ENCODE data around the gene PCBD2. TPM values are rescaled to one million over a fixed set of nuclear protein-coding genes. Genes with fewer than 3 reads are reported as not detected.
"Not testable (repeated sequence)": the region's sequence is repeated elsewhere in the genome, so short reads cannot be mapped to it uniquely, and the experiment has no call there.

Gene PCBD2
- total and polyA plus RNA-seq, 2 of the 8 experiments (the other 6 are each of a cell fraction or from before 2014, with no cell fraction given) = 4.8 to 10.3 TPM

- TF ChIP-seq EP300 (IDR thresholded peaks at IDR 0.05; ENCODE audit: borderline replicate concordance in 1 of 2, low read depth in 2 of 2, low read length in 2 of 2) = no peak; a peak in 1 of 3 replicates
- TF ChIP-seq POLR2A (IDR thresholded peaks at IDR 0.05; ENCODE audit: control extremely low read depth in 1 of 2, low read depth in 2 of 2, low read length in 2 of 2) = peak; percentile 75 to 76
- TF ChIP-seq SIN3A (conservative IDR thresholded peaks at IDR 0.05 in 1 of 2, IDR thresholded peaks at IDR 0.05 in 1 of 2; ENCODE audit: low read depth in 1 of 2, low read length in 2 of 2) = peak in 1 of 2 experiments; percentile 82; a peak in 2 of 4 replicates
- 0 out of 2 replicates have a peak, but pooled peaks have one; percentile 34 for TF ChIP-seq JUND (IDR thresholded peaks at IDR 0.05; ENCODE audit: low read length)
- TF ChIP-seq TAF7 (optimal IDR thresholded peaks at IDR 0.05; ENCODE audit: borderline replicate concordance, low read depth, low read length) = peak; percentile 75
- TF ChIP-seq GABPA (IDR thresholded peaks at IDR 0.05; ENCODE audit: borderline replicate concordance, insufficient read depth, low read length) = peak; percentile 63; the same call in 1 of the 2 replicates
These were observed at the start of gene PCBD2 (continued) for GRCh38 chr5:134904610-134905245.

GRCh38 chr5:134856465-134856864 is 48.5 kb upstream of the PCBD2 start:
- H3K23me2 ChIP-seq (ENCODE audit: low read depth, low read length); H3K18ac ChIP-seq (ENCODE audit: extremely low read depth, low read length); H3K4me1 ChIP-seq (replicated peaks in 1 of 4; ENCODE audit: control insufficient read depth in 3 of 4, insufficient read depth in 4 of 4, low read length in 3 of 4); H2BK5ac ChIP-seq (ENCODE audit: low read depth, low read length); H3K27me3 ChIP-seq (replicated peaks in 1 of 4; ENCODE audit: control insufficient read depth in 3 of 4, extremely low read depth in 1 of 4, insufficient read depth in 3 of 4, low read length in 3 of 4); H2AFZ ChIP-seq (ENCODE audit: low read length); H2BK12ac ChIP-seq (ENCODE audit: low read depth, low read length); H3K79me1 ChIP-seq (ENCODE audit: low read depth, low read length); H3K4me3 ChIP-seq (ENCODE audit: extremely low read depth in 1 of 4, insufficient read depth in 2 of 4, low read depth in 3 of 4, low read length in 4 of 4); H3K79me2 ChIP-seq (ENCODE audit: control insufficient read depth in 1 of 2, insufficient read depth in 2 of 2, low read length in 2 of 2); H3K4ac ChIP-seq (replicated peaks; ENCODE audit: insufficient read length, low read depth, low read length); H2BK20ac ChIP-seq (ENCODE audit: low read length); H3K23ac ChIP-seq (ENCODE audit: insufficient read length); H4K8ac ChIP-seq (ENCODE audit: extremely low read depth, insufficient read depth, low read length); FAIRE-seq; H4K20me1 ChIP-seq (replicated peaks in 1 of 2; ENCODE audit: control insufficient read depth in 1 of 2, insufficient read depth in 2 of 2, low read length in 2 of 2); H4K5ac ChIP-seq (ENCODE audit: insufficient read length, low read depth, low read length); H4K91ac ChIP-seq (replicated peaks; ENCODE audit: insufficient read length, low read length); H2AK5ac ChIP-seq (ENCODE audit: low read depth, low read length); H3K27ac ChIP-seq (ENCODE audit: low read depth, low read length); H2BK120ac ChIP-seq (replicated peaks; ENCODE audit: low read depth, low read length); CTCF ChIA-PET (ENCODE audit: partially characterized antibody); H2BK15ac ChIP-seq (ENCODE audit: low read length); H3K14ac ChIP-seq (ENCODE audit: insufficient read length); H3K9me3 ChIP-seq (ENCODE audit: insufficient read depth in 2 of 2, low read depth in 1 of 2, low read length in 1 of 2); DNase-seq (ENCODE audit: low read depth in 1 of 2, low spot score in 2 of 2); H3K9ac ChIP-seq (replicated peaks in 1 of 4; ENCODE audit: extremely low read depth in 1 of 4, low read depth in 3 of 4, low read length in 3 of 4); H3K4me2 ChIP-seq (ENCODE audit: insufficient read depth in 1 of 2, low read depth in 2 of 2, low read length in 2 of 2); H3K56ac ChIP-seq (replicated peaks; ENCODE audit: insufficient read length, low read depth, low read length): not testable (repeated sequence)
- WGBS, 2 experiments (ENCODE audit: extremely low coverage in 1 of 2, insufficient coverage in 1 of 2, insufficient read length in 1 of 2, insufficient replicate concordance in 2 of 2, low coverage in 1 of 2, low lambda C conversion rate in 2 of 2, missing lambda C conversion rate in 1 of 2) = 94% methylated on average over 7 of the region's 7 CpGs; no CpG with 5 or more reads in 1 of the 2 experiments
- POLR2A ChIA-PET (ENCODE audit: partially characterized antibody) = interaction anchor here (1.1 to 3.0 kb wide), 2 partner anchors 9 to 18 kb away, joined by 4 to 12 read pairs; partner anchors contain the start of gene TXNDC15
- H3K36me3 ChIP-seq (ENCODE audit: control insufficient read depth in 2 of 4, insufficient read depth in 4 of 4, low read length in 3 of 4) = peaks cover 0 to 41% (median 10%) of the 10 kb centered on the region in 4 experiments; a peak in 5 of 8 replicates
